LNCAP (cell line): ENCODE results near the gene MYCN.

Experiments
- TF ChIP-seq, protein P1 (sequence below): fragments of 450-650 bp; IDR thresholded peaks from 2 replicates; pipeline ENCODE4 v1.5.1; 2017; ENCODE audit warnings: mild to moderate bottlenecking

Gene MYCN

GRCh38 chr2:15975261-15975600 lies 34.9 kb downstream of the MYCN start:
- TF ChIP-seq, protein P1, sequence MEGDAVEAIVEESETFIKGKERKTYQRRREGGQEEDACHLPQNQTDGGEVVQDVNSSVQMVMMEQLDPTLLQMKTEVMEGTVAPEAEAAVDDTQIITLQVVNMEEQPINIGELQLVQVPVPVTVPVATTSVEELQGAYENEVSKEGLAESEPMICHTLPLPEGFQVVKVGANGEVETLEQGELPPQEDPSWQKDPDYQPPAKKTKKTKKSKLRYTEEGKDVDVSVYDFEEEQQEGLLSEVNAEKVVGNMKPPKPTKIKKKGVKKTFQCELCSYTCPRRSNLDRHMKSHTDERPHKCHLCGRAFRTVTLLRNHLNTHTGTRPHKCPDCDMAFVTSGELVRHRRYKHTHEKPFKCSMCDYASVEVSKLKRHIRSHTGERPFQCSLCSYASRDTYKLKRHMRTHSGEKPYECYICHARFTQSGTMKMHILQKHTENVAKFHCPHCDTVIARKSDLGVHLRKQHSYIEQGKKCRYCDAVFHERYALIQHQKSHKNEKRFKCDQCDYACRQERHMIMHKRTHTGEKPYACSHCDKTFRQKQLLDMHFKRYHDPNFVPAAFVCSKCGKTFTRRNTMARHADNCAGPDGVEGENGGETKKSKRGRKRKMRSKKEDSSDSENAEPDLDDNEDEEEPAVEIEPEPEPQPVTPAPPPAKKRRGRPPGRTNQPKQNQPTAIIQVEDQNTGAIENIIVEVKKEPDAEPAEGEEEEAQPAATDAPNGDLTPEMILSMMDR, result no peak

GRCh38 chr2:15975676-15976075 lies 35.3 kb downstream of the MYCN start:
- TF ChIP-seq, protein P1, result no peak

GRCh38 chr2:15976354-15976753 lies 36.0 kb downstream of the MYCN start:
- TF ChIP-seq, protein P1, result no peak

DNA sequence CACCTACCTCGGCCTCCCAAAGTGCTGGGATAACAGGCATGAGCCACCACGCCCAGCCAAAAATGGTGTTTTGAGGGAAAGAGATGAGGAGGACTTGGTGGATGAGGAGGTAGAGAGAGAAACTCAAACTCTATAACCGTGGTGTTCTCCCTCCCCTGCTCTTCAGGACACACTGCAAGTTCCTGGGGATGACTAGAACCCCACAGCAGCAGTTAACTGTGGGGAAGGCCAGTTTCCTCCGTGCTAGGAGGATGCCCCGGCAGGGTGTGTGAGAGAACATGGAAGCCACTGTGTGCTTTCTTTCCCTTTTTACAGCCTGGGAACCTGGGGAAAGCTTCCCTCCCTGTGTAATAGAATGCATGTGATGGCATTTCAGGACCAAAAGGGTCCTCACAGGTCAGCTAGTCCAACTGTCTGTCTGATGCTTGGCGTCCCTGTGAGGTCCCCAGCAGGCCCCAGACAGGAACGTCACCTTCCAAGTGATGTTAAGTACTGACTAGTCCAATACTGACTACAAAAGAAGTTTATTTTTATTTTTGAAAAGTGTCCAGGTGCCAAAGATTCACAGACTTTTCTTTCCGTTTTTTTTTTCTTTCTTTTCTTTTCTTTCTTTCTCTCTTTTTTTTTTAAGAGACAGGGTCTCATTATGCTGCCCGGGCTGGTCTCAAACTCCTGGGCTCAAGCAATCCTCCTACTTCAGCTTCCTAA lies 38.9 kb downstream of the MYCN start:
- TF ChIP-seq, protein P1, result no peak

- TF ChIP-seq, protein P1, result no peak
Measured at GRCh38 chr2:15979759-15980604, 39.6 kb downstream of the MYCN start.

GRCh38 chr2:15980605-15981098 lies 40.3 kb downstream of the MYCN start:
- TF ChIP-seq, protein P1, result no peak

GRCh38 chr2:15981646-15982045 lies 41.3 kb downstream of the MYCN start:
- TF ChIP-seq, protein P1, result no peak
